Neural cell (in vitro differentiated cells): ENCODE measurements around the gene SVBP. TPM values are rescaled to one million over a fixed set of nuclear protein-coding genes. Genes with fewer than 3 reads are reported as not detected.

Experiments used
- H2AFZ ChIP-seq: fragments of 200-600, 300-800 bp; sonication (generic), shearing (Covaris generic); 2 replicates; pipeline ENCODE4 v1.6.0; 2014; ENCODE audit warnings: low read depth, mild to moderate bottlenecking, antibody characterized with exemption, low read length, moderate library complexity
- H3F3A ChIP-seq: fragments of 200-600 bp; shearing (Covaris generic); 2 replicates; pipeline ENCODE4 v1.6.1; 2016; ENCODE audit warnings: mild to moderate bottlenecking, moderate library complexity, mixed read lengths, antibody characterized with exemption, low read length; ENCODE audit not compliant: insufficient read depth, poor library complexity, severe bottlenecking
- H3K27ac ChIP-seq: fragments of 200-600, 300-800 bp; sonication (generic), shearing (Covaris generic); 2 replicates; pipeline ENCODE4 v1.5.1; 2014; ENCODE audit warnings: mild to moderate bottlenecking, low read length, moderate library complexity
- H3K27me3 ChIP-seq: fragments of 300-800, 200-600 bp; sonication (generic), shearing (Covaris generic); 2 replicates; pipeline ENCODE4 v1.6.0; 2014; ENCODE audit warnings: mild to moderate bottlenecking, low read depth, low read length, moderate library complexity; ENCODE audit not compliant: insufficient read depth
- H3K36me3 ChIP-seq: fragments of 300-800, 200-600 bp; sonication (generic), shearing (Covaris generic); 2 replicates; pipeline ENCODE4 v1.5.1; 2014; ENCODE audit warnings: mild to moderate bottlenecking, antibody characterized with exemption, low read length, moderate library complexity; ENCODE audit not compliant: insufficient read depth
- H3K4me2 ChIP-seq: fragments of 300-800, 200-600 bp; sonication (generic), shearing (Covaris generic); 2 replicates; pipeline ENCODE4 v1.6.0; 2014; ENCODE audit warnings: mild to moderate bottlenecking, low read length
- H3K4me3 ChIP-seq: fragments of 300-800, 200-600 bp; sonication (generic), shearing (Covaris generic); 2 replicates; pipeline ENCODE4 v1.5.1; 2014; ENCODE audit warnings: mild to moderate bottlenecking, low read length, moderate library complexity
- H3K79me2 ChIP-seq: fragments of 200-600 bp; shearing (Covaris generic); replicated peaks from 2 replicates; pipeline ENCODE4 v1.6.0; 2014; ENCODE audit warnings: mild to moderate bottlenecking, low read length, moderate library complexity; ENCODE audit not compliant: insufficient read depth
- H3K9ac ChIP-seq: fragments of 300-800, 200-600 bp; sonication (generic), shearing (Covaris generic); 2 replicates; pipeline ENCODE4 v1.6.1; 2016; ENCODE audit warnings: mild to moderate bottlenecking, low read length, mixed read lengths
- H3K9me2 ChIP-seq: fragments of 200-600 bp; shearing (Covaris generic); 2 replicates; pipeline ENCODE4 v1.6.1; 2016; ENCODE audit warnings: mild to moderate bottlenecking, low read length, mixed read lengths; ENCODE audit not compliant: insufficient read depth
- H3K9me3 ChIP-seq: fragments of 200-600, 300-800 bp; sonication (generic), shearing (Covaris generic); 2 replicates; pipeline ENCODE4 v1.6.1; 2016; ENCODE audit warnings: mild to moderate bottlenecking, mixed run types, low read length, moderate library complexity, mixed read lengths
- H4K20me1 ChIP-seq: fragments of 200-600 bp; shearing (Covaris generic); 2 replicates; pipeline ENCODE4 v1.6.1; 2016; ENCODE audit warnings: mild to moderate bottlenecking, mixed run types; ENCODE audit not compliant: insufficient read depth
- CTCF ChIP-seq: fragments of 450-650 bp; IDR thresholded peaks from 2 replicates; pipeline ENCODE4 v1.5.1; 2014; ENCODE audit warnings: antibody characterized with exemption, mild to moderate bottlenecking, moderate library complexity; ENCODE audit not compliant: poor library complexity, severe bottlenecking
- EP300 ChIP-seq: fragments of 450-650 bp; conservative IDR thresholded peaks from 2 replicates; pipeline ENCODE4 v1.6.1; 2014; ENCODE audit warnings: antibody characterized with exemption, mild to moderate bottlenecking, moderate library complexity; ENCODE audit not compliant: poor library complexity, severe bottlenecking
- EZH2 ChIP-seq: fragments of 200-600, 300-800 bp; shearing (Covaris generic), sonication (generic); IDR thresholded peaks from 2 replicates; pipeline ENCODE4 v1.6.1; 2014; ENCODE audit warnings: antibody characterized with exemption, low read length, borderline replicate concordance, mild to moderate bottlenecking; ENCODE audit not compliant: insufficient read depth, poor library complexity, severe bottlenecking
- MXI1 ChIP-seq: fragments of 450-650 bp; conservative IDR thresholded peaks from 2 replicates; pipeline ENCODE4 v1.6.1; 2014; ENCODE audit warnings: antibody characterized with exemption, mild to moderate bottlenecking; ENCODE audit not compliant: poor library complexity, severe bottlenecking
- POLR2AphosphoS5 ChIP-seq: IDR thresholded peaks from 2 replicates; pipeline ENCODE4 v1.6.1; 2012
- RAD21 ChIP-seq: fragments of 450-650 bp; conservative IDR thresholded peaks from 2 replicates; pipeline ENCODE4 v1.6.1; 2014; ENCODE audit warnings: antibody characterized with exemption, mild to moderate bottlenecking, moderate library complexity
- REST ChIP-seq: IDR thresholded peaks from 2 replicates; pipeline ENCODE4 v1.6.1; 2012; ENCODE audit warnings: borderline replicate concordance
- SMC3 ChIP-seq: fragments of 450-650 bp; conservative IDR thresholded peaks from 2 replicates; pipeline ENCODE4 v1.6.1; 2014; ENCODE audit warnings: antibody characterized with exemption, mild to moderate bottlenecking, moderate library complexity; ENCODE audit not compliant: poor library complexity
- TAF1 ChIP-seq: IDR thresholded peaks from 2 replicates; pipeline ENCODE4 v1.6.1; 2012; ENCODE audit warnings: low read depth
- polyA plus RNA-seq: library from polyadenylated mRNA; depleted of rRNA; stranded (reverse); fragments of >200 nt; gene quantifications from 2 replicates; pipeline ENCODE4 v1.2.3, GENCODE V29; 2014

SVBP gene
- polyA plus RNA-seq, 1 donor from 2014 or later = 231 TPM

GRCh38 chr1:42786097-42786496, 31.1 kb downstream of the SVBP start:
- H3K9me3 ChIP-seq = no peaks in the 10 kb centered on the region

GRCh38 chr1:42784946-42785693, 32.1 kb downstream of the SVBP start, which contains the start of gene TMEM269:
Gene TMEM269, plus strand, starts transcription at chr1:42784991. Its CDS starts 4,903 bp downstream, at chr1:42789894.
- Histone ChIP-seq H3K27ac (no peak within 1 kb of the TSS), H3K4me3 (no peak within 1 kb of the TSS), H3K27me3 (no peaks in the 10 kb centered on the region), H3K9me2 (no peaks in the 10 kb centered on the region), H3K36me3 (no peaks in the 10 kb centered on the region), H3K79me2 (no peaks in the 10 kb centered on the region), H4K20me1 (no peaks in the 10 kb centered on the region), H3K4me2 (no peak within 1 kb of the TSS), H3F3A (no peaks in the 10 kb centered on the region), H3K9ac (no peak within 1 kb of the TSS), H3K9me3 (no peaks in the 10 kb centered on the region), H2AFZ (no peak within 1 kb of the TSS)
- TF ChIP-seq EP300 = no peak
- no peak for TF ChIP-seq POLR2AphosphoS5
- TF ChIP-seq TAF1 = no peak
- TF ChIP-seq CTCF = no peak
- no peak for TF ChIP-seq REST
- TF ChIP-seq RAD21 = no peak
- no peak for TF ChIP-seq SMC3
- TF ChIP-seq EZH2 = no peak
- TF ChIP-seq MXI1 = no peak

More at GRCh38 chr1:42786097-42786496, 31.1 kb downstream of the SVBP start:
- H3K9ac ChIP-seq = no peak overlapping the region
- no peaks in the 10 kb centered on the region for H3K27me3 ChIP-seq
- TF ChIP-seq EZH2 = no peak
- no peak overlapping the region for H3K27ac ChIP-seq
- no peaks in the 10 kb centered on the region for H3K36me3 ChIP-seq
- H3K79me2 ChIP-seq = no peaks in the 10 kb centered on the region
- H3K4me3 ChIP-seq = no peak overlapping the region
- no peaks in the 10 kb centered on the region for H3F3A ChIP-seq
- no peaks in the 10 kb centered on the region for H3K9me2 ChIP-seq
- no peaks in the 10 kb centered on the region for H4K20me1 ChIP-seq
- no peak overlapping the region for H2AFZ ChIP-seq
- no peak overlapping the region for H3K4me2 ChIP-seq
